HT1080 (cell line): ENCODE results near the gene EFCAB6. TPM values are rescaled to one million over a fixed set of nuclear protein-coding genes. Genes with fewer than 3 reads are reported as not detected.

Source experiments
- DNase-seq: peaks from one replicate; pipeline ENCODE4 v3.0.0-alpha.2; 2015; ENCODE audit warnings: low read depth
- total RNA-seq: library from RNA; depleted of rRNA; stranded (reverse); fragments of >200 nt; shearing (Covaris generic); gene quantifications from 2 replicates; pipeline ENCODE4 v1.2.3, GENCODE V29; 2014

The EFCAB6 gene
- total RNA-seq, 1 experiment from 2014 or later, result not detected

- no peak for DNase-seq
These were observed 61.4 kb downstream of the EFCAB6 start for GRCh38 chr22:43750751-43751150.

- DNase-seq, result no peak
These were observed 62.6 kb downstream of the EFCAB6 start for GRCh38 chr22:43749473-43749872.

GRCh38 chr22:43747877-43748276 lies 64.2 kb downstream of the EFCAB6 start:
- no peak for DNase-seq

DNA sequence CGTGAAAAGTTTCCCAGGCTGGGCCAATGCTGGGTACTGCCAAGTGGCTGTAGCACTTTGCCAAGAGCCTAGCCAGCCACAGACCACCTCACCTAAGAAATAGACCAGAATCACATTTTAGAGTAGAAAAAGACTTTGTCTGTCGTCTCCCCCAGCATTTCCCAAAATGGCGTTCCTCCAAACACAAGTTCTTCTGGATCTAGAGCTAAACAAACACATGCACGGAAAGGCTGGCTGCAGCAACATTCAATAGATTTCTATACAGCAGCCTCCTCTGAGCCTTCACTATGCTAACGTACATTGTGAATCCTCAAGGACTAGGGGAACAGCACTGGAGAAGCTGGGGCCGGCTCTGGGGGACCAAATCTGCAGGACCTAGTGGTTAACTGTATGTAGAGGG lies 65.0 kb downstream of the EFCAB6 start:
- no peak for DNase-seq

GRCh38 chr22:43745783-43746356 lies 66.2 kb downstream of the EFCAB6 start:
- DNase-seq, result no peak

DNA sequence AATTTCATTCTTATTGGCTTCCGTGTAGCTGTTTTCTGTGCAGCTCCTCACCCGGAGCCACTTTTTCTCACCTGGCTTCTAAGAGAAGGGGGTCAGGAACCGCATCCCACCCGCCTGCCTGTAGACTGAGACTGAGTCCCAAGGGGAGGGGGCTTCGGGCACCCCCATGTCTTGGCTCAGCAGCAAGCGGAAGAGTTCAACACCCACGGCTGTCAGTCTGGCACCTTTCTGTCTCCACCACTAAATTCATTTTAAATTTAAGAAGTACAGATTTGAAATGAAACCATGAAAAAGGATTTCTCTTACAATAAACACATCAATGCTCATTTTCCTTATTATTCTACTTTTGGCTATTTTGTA lies 66.7 kb downstream of the EFCAB6 start:
- DNase-seq, result no peak

- no peak for DNase-seq
These were observed 67.2 kb downstream of the EFCAB6 start for GRCh38 chr22:43744700-43745410.

- DNase-seq, result no peak
These were observed 68.0 kb downstream of the EFCAB6 start for GRCh38 chr22:43743929-43744643.

GRCh38 chr22:43743131-43743530 lies 69.0 kb downstream of the EFCAB6 start:
- DNase-seq, result no peak

DNA sequence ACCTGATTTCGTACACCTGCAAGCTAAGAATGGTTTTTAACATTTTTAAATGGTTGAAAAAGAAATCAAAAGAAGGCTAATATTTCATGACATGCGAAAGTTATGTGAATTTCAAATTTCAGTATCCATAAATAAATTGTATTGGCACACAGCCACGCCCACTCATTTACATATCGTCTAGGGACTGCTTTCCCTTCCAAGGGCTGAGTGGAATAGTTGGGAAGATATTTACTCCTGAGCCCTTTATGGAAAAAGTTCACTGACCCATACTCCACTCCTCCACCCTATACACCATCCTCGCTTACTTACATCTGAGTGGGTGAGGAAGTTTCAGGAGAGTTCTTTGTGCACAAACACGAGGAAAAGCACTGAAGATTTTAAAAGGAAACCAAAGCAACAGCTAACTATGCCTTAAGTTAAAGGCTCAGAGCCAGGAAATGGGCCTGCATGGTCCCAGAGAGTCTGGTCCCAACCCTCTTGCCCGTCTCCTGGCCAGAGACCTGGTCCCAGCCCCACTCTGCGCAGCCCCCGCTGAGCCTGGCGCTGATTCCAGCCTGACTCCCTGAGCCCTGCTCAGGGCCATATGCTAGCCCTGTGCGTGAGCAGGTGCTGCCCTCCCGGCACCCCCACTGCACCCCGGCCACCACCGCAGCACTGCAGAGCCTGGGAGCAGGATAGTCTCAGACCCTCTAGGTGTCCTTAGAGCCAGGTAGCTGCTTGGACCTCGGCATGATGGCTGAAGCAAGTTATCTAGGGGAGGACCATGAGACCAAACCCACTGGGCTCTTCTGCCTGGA lies 69.8 kb downstream of the EFCAB6 start:
- DNase-seq, result no peak

DNA sequence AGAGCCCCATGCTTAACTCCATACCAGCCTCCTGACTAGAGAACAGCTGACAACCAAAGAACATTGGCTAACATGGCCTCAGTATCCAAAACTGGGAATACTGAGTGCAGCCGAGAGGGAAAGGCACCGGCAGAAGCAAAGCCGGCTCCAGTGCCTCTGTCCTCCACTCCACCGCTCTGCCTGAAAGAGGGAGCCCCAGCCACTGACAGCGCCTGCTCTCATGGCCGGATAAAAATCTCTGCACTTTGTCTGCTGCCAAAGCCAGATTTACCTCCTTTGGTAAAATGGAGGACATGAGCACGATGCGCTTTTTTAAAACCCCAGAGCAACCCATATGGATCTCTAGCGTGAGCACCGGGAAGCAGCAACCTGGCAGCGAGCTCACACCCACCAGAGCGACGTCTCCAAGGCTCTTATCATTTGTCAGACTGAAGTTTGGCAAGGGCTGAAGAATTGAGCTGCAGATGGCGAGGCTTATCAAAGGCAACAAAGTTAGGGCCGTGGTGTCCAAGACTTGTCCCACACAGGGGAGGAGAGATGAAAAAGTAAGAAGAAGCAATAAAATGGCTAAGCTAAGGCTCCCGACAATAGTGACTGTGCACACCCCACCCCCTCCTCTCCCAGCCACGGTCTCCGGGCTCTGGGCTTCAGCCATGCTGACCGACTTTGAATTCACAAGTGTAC lies 71.4 kb downstream of the EFCAB6 start:
- DNase-seq, result no peak

DNA sequence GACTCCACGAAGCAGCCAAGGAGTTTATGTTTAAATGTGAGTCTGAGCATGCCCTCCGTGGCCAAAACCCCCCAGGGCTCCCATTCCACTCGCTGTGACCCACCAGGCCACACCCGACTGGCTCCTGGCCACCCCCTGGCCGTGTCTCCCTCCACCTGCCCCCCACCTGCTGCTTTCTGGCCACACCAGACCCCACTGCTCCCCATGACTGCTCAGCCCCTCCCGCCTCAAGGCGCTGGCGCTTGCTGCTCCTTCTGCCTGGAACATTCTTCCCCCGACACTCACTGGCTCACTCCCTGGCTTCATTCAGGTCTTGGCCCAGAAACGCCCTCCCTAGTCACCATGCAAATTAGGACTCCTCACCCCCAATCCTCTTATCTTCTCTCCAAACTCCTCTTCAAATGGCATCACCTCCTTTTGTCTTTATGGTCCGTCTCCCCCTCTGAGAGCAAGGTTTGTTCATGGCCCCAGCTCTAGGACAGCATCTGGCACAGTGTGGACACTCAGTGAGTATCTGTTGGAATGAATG lies 72.2 kb downstream of the EFCAB6 start:
- no peak for DNase-seq

- no peak for DNase-seq
These were observed 74.8 kb downstream of the EFCAB6 start for GRCh38 chr22:43737150-43737828.

- no peak for DNase-seq
These were observed 75.5 kb downstream of the EFCAB6 start for GRCh38 chr22:43736651-43737050.

DNA sequence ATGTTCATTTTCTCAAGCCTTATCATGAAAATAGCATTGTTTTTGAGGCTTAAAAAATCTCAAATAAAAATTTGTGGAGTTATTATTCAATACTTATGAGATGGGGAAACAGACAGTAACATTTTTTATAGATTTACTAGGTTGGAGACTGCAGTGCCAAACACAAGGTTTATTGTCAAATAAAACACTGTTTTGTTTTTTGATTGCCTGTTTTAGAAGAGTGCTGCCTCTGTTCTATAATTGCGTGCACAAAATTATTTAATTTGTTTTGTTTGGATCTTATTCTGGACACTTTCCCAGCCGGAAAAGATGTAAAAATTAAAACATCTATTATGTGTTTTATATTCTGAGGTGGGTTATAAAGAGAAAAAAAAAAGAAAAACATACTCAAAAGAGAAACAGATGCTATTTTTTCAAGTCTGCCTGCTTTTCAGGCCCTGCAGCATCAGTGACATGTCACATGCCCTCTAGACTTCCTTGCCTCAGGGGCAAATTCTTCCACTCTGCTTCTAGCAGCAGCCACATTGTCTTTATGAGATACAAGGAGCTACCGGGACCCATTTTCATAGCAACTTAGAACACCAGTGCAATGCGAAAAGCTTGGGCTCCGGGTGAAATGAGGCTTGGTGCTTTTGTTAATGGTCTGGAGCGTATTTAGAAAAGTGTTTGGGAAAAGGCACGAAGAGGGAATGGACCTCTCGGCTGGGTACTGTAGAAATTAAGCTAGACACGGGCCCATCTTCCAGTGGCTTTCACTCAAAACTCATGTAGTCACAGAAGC lies 77.5 kb downstream of the EFCAB6 start:
- DNase-seq, result no peak

DNA sequence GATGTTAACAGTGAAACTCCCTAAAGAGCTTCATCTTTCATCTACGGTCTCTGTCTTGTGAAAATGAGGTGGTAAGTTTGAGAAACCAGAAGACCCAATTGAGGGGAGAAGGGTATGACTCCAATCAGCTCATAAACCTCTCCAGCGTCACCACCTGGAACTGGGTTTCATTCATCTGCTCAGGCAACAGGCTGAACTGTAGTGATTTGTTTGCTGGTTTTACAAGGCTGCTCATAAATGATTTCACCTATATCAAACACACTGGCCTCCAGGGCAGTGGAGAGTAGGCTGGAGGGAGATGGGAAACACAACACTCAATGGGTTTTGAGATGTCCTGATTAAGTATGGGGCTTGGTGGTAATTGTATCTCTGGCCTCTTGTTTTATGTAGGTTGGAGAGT lies 79.0 kb downstream of the EFCAB6 start:
- DNase-seq, result no peak

DNA sequence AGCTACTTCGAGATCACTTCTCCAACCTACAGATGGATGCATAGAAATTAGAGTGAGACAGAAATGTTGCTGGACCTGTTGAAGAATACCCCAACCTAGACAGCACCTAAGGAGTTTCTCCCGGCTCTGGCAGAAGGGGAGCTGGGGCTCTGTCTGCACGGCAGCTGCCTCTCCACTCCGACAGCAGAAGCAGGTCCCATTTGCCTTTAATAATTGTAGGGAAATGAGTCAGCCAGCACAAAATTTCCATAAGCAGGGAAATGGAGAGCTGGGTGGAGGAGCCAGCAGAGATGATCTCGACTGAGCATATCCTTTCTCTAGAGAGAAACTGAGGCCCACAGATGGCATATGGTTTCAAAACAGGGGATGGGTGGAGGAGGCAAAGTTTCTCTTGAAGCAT lies 80.1 kb downstream of the EFCAB6 start:
- DNase-seq, result no peak

GRCh38 chr22:43726964-43727543 lies 85.1 kb downstream of the EFCAB6 start:
- DNase-seq, result no peak

DNA sequence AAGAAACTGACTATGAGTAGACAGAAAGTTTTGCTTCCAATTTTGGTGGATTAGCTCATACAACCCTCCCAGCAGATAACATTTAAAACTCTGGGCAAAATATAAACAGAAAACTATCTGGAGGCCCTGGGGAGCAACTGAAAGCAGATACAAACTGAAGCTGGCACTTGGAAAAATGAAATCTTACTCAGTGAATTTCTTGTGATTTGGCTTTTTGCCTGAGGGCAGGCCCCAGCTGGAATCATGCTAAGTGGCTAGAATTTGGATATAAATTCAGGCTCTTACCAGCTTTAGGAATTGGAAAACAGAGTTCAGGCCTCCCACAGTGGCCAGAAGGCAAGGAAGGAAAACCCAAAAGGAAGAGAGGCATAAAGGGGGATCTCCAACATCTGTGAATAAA lies 85.8 kb downstream of the EFCAB6 start:
- no peak for DNase-seq
